ENCODE measurements around the gene NCAM1. TPM values are rescaled to one million over a fixed set of nuclear protein-coding genes. Genes with fewer than 3 reads are reported as not detected.

The NCAM1 gene
- total RNA-seq, 1 experiment from 2014 or later = not detected

DNA sequence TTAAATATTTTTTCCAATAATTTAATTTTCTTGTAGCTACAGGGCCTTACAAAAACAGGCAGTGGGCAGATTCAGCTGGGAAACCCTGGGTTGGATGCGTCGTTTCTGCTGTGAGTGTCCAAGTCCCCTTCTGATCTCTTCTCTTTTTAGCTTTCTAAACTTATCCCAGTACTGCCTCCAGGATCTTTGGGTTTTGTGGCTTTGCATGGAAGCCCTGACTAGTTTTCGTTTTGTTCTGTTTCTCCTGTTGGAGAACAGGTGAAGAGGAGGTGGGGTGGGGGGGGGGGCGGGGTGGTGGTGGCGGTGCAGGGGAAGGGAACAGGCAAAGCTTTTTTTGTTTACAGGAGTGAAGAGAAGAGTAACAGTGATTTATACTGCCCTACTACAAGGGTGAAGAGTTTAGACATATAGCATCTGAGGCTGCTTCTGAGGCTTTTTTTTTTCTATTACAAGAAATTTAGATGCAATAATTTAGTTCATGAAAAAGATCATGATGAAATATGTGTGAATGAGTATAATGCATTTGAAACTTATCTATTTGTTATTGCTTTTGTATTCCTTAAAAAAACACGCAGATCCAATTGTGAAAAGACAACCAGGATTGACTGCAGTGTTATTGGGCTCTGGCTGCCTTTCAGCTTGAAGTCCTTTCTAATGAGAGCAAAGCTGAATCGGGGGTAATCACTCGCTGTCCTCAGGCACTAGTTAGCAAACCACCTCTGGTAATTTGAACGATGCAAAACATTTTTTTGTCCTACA, 142.9 kb downstream of the NCAM1 start:
- DNase-seq (no peak), ATAC-seq (no peak)
- H3F3A ChIP-seq (ENCODE audit: low read length, unreplicated experiment) = no peaks in the 10 kb centered on the region
- no peak overlapping the region for H3K4me3 ChIP-seq (ENCODE audit: low read length)
- TF ChIP-seq, protein P1, sequence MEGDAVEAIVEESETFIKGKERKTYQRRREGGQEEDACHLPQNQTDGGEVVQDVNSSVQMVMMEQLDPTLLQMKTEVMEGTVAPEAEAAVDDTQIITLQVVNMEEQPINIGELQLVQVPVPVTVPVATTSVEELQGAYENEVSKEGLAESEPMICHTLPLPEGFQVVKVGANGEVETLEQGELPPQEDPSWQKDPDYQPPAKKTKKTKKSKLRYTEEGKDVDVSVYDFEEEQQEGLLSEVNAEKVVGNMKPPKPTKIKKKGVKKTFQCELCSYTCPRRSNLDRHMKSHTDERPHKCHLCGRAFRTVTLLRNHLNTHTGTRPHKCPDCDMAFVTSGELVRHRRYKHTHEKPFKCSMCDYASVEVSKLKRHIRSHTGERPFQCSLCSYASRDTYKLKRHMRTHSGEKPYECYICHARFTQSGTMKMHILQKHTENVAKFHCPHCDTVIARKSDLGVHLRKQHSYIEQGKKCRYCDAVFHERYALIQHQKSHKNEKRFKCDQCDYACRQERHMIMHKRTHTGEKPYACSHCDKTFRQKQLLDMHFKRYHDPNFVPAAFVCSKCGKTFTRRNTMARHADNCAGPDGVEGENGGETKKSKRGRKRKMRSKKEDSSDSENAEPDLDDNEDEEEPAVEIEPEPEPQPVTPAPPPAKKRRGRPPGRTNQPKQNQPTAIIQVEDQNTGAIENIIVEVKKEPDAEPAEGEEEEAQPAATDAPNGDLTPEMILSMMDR (conservative IDR thresholded peaks at IDR 0.05; ENCODE audit: low read depth, low read length) = no peak
- TF ChIP-seq EZH2phosphoT487 (IDR thresholded peaks at IDR 0.05; ENCODE audit: borderline replicate concordance, low read length) (no peak), EZH2 (IDR thresholded peaks at IDR 0.05; ENCODE audit: low read length, unreplicated experiment) (no peak)
- no TSS peak for BruUV-seq (replicated peaks)
- H3K9me3 ChIP-seq (ENCODE audit: low read length) = no peaks in the 10 kb centered on the region
- no peak overlapping the region for H2AFZ ChIP-seq (ENCODE audit: low read length)
- H3K79me2 ChIP-seq (ENCODE audit: low read length) = no peaks in the 10 kb centered on the region
- no peak overlapping the region for H3K4me2 ChIP-seq (ENCODE audit: low read length)
- no peaks in the 10 kb centered on the region for H4K20me1 ChIP-seq (ENCODE audit: low read length)
- intact Hi-C loops (cut with micrococcal nuclease) = no loop called here
- H3K27me3 ChIP-seq (ENCODE audit: low read length) = peaks cover 8% of the 10 kb centered on the region; the same call in 1 of the 2 replicates
- CTCF ChIA-PET = no interaction called here
- POLR2A ChIA-PET (ENCODE audit: unreplicated experiment) = no interaction called here
- no peaks in the 10 kb centered on the region for H3K9me2 ChIP-seq (replicated peaks; ENCODE audit: low read length)
- H3K36me3 ChIP-seq (ENCODE audit: low read depth, low read length) = no peaks in the 10 kb centered on the region
- no peak overlapping the region for H3K27ac ChIP-seq (ENCODE audit: low read length)
- H3K9ac ChIP-seq (ENCODE audit: low read length) = no peak overlapping the region
- no peaks in the 10 kb centered on the region for H3K4me1 ChIP-seq (ENCODE audit: insufficient read depth, low read length)

DNA sequence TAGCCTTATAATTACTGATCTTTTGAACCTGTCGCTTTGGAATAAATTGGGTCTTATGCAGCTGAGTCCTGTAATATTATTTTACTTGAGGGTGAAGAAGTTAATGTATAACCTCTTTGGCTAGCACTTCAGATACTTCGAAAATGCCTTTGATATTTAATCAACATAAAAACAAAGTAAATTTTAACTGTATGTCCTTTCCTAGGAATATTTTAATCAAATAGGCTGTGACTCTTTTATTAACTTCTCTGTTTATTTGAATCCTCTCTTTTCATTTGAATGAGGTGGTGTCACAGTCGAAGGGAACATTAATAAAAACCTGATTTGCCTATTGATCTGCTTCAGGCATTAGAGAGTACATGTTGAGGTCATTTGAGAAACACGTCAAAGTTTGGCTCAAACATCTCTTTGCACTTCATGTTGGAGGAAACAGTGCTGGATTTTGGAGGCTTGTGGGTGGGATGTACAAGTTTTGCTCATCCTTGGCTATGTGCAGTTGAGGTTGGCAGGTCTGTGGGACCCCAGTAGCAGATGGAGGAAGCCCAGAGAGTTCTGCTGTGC, 143.6 kb downstream of the NCAM1 start:
- H3K4me1 ChIP-seq (ENCODE audit: insufficient read depth, low read length) = no peaks in the 10 kb centered on the region
- H3K27ac ChIP-seq (ENCODE audit: low read length) = no peak overlapping the region
- intact Hi-C loops (cut with micrococcal nuclease) = no loop called here
- TF ChIP-seq EZH2phosphoT487 (IDR thresholded peaks at IDR 0.05; ENCODE audit: borderline replicate concordance, low read length) (no peak), EZH2 (IDR thresholded peaks at IDR 0.05; ENCODE audit: low read length, unreplicated experiment) (no peak)
- TF ChIP-seq, protein P1 (conservative IDR thresholded peaks at IDR 0.05; ENCODE audit: low read depth, low read length) = no peak
- no peak overlapping the region for H2AFZ ChIP-seq (ENCODE audit: low read length)
- no peaks in the 10 kb centered on the region for H3K9me3 ChIP-seq (ENCODE audit: low read length)
- no peaks in the 10 kb centered on the region for H3F3A ChIP-seq (ENCODE audit: low read length, unreplicated experiment)
- no peak overlapping the region for H3K9ac ChIP-seq (ENCODE audit: low read length)
- CTCF ChIA-PET = no interaction called here
- DNase-seq (no peak), ATAC-seq (no peak)
- POLR2A ChIA-PET (ENCODE audit: unreplicated experiment) = no interaction called here
- no peaks in the 10 kb centered on the region for H3K36me3 ChIP-seq (ENCODE audit: low read depth, low read length)
- no peaks in the 10 kb centered on the region for H3K9me2 ChIP-seq (replicated peaks; ENCODE audit: low read length)
- no peaks in the 10 kb centered on the region for H4K20me1 ChIP-seq (ENCODE audit: low read length)
- H3K4me3 ChIP-seq (ENCODE audit: low read length) = no peak overlapping the region
- peaks cover 8% of the 10 kb centered on the region; the same call in 1 of the 2 replicates for H3K27me3 ChIP-seq (ENCODE audit: low read length)
- H3K4me2 ChIP-seq (ENCODE audit: low read length) = no peak overlapping the region
- no peaks in the 10 kb centered on the region for H3K79me2 ChIP-seq (ENCODE audit: low read length)
- no TSS peak for BruUV-seq (replicated peaks)

DNA sequence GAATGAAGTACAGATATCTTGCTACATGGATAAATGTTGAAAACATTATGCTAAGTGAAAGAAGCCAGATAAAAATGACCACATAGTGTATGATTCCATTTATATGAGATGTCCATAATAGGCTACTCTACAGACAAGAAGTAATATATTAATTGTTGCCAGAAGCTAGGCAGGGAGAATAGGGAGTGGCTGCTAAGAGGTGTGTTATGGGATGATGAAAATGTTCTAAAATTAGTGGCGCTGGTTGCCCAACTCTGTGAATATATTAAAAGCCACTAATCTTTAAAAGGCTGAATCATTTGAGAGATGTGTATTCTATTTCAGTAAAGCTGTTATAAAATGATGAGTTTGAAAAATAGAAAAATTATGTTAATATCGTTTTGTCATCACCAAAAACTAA, 144.4 kb downstream of the NCAM1 start:
- H4K20me1 ChIP-seq (ENCODE audit: low read length) = no peaks in the 10 kb centered on the region
- no peaks in the 10 kb centered on the region for H3K36me3 ChIP-seq (ENCODE audit: low read depth, low read length)
- no peak for TF ChIP-seq EZH2phosphoT487 (IDR thresholded peaks at IDR 0.05; ENCODE audit: borderline replicate concordance, low read length)
- TF ChIP-seq, protein P1 (conservative IDR thresholded peaks at IDR 0.05; ENCODE audit: low read depth, low read length) = no peak
- no peak for TF ChIP-seq EZH2 (IDR thresholded peaks at IDR 0.05; ENCODE audit: low read length, unreplicated experiment)
- intact Hi-C loops (cut with micrococcal nuclease) = no loop called here
- H3K27ac ChIP-seq (ENCODE audit: low read length) = no peak overlapping the region
- H2AFZ ChIP-seq (ENCODE audit: low read length) = no peak overlapping the region
- no peak overlapping the region for H3K4me2 ChIP-seq (ENCODE audit: low read length)
- no peaks in the 10 kb centered on the region for H3K9me3 ChIP-seq (ENCODE audit: low read length)
- H3K9me2 ChIP-seq (replicated peaks; ENCODE audit: low read length) = no peaks in the 10 kb centered on the region
- H3K9ac ChIP-seq (ENCODE audit: low read length) = no peak overlapping the region
- peaks cover 8% of the 10 kb centered on the region; the same call in 1 of the 2 replicates for H3K27me3 ChIP-seq (ENCODE audit: low read length)
- no peaks in the 10 kb centered on the region for H3K79me2 ChIP-seq (ENCODE audit: low read length)
- ATAC-seq (no peak), DNase-seq (no peak)
- ChIA-PET POLR2A (ENCODE audit: unreplicated experiment) (no interaction called here), CTCF (no interaction called here)
- H3K4me1 ChIP-seq (ENCODE audit: insufficient read depth, low read length) = no peaks in the 10 kb centered on the region
- BruUV-seq (replicated peaks) = no TSS peak
- H3F3A ChIP-seq (ENCODE audit: low read length, unreplicated experiment) = no peaks in the 10 kb centered on the region
- no peak overlapping the region for H3K4me3 ChIP-seq (ENCODE audit: low read length)

Data from PC-3 (cell line).